Central memory CD8-positive, alpha-beta T cell (primary cell): ENCODE data around the gene ELOVL2.

Experiments used
- ATAC-seq: fragments of 150-1000 bp; cut with Tn5 transposase; replicated peaks from 2 replicates; pipeline ENCODE4 v1.10.0; 2022; ENCODE audit warnings: mild to moderate bottlenecking, moderate FRiP score, moderate number of reproducible peaks; ENCODE audit not compliant: poor library complexity, severe bottlenecking; ENCODE audit errors: extremely low read depth
- DNase-seq, 2 donors: peaks; one replicate each; pipeline ENCODE4 v3.0.0; 2021; ENCODE audit warnings: low spot score in 2 of 2
- H3K27ac Mint-ChIP-seq: one replicate; pipeline ENCODE4 v1.8.0; 2022; ENCODE audit warnings: low read depth, mild to moderate bottlenecking, moderate library complexity, mixed read lengths
- H3K27me3 Mint-ChIP-seq: one replicate; pipeline ENCODE4 v1.8.0; 2022; ENCODE audit warnings: mixed read lengths
- H3K36me3 Mint-ChIP-seq: one replicate; pipeline ENCODE4 v1.8.0; 2022; ENCODE audit warnings: mild to moderate bottlenecking, moderate library complexity, mixed read lengths; ENCODE audit not compliant: insufficient read depth
- H3K4me1 Mint-ChIP-seq: one replicate; pipeline ENCODE4 v1.8.0; 2022; ENCODE audit warnings: mixed read lengths
- H3K4me3 Mint-ChIP-seq: one replicate; pipeline ENCODE4 v1.8.0; 2022; ENCODE audit warnings: mild to moderate bottlenecking, moderate library complexity, mixed read lengths
- H3K9me3 Mint-ChIP-seq: one replicate; pipeline ENCODE4 v1.8.0; 2022; ENCODE audit warnings: mixed read lengths

The ELOVL2 gene

GRCh38 chr6:11050731-11051130 lies 6.6 kb upstream of the ELOVL2 start:
- Mint-ChIP-seq H3K27me3 (peaks cover 77% of the 10 kb centered on the region), H3K9me3 (no peaks in the 10 kb centered on the region), H3K4me1 (no peaks in the 10 kb centered on the region), H3K27ac (no peak overlapping the region), H3K36me3 (no peaks in the 10 kb centered on the region), H3K4me3 (no peak overlapping the region)
- no peak for ATAC-seq
- no peak for DNase-seq

- H3K27me3 Mint-ChIP-seq = peaks cover 89% of the 10 kb centered on the region
- no peak overlapping the region for H3K27ac Mint-ChIP-seq
- peaks cover 2% of the 10 kb centered on the region for H3K36me3 Mint-ChIP-seq
Measured at GRCh38 chr6:11044712-11045167, 635 bp upstream of the ELOVL2 start.

GRCh38 chr6:11043378-11043960 lies 636 bp downstream of the ELOVL2 start:
- Mint-ChIP-seq H3K4me3 (peak overlapping the region; percentile 39), H3K27ac (no peak overlapping the region), H3K36me3 (peaks cover 2% of the 10 kb centered on the region), H3K4me1 (peaks cover 10% of the 10 kb centered on the region), H3K27me3 (peaks cover 89% of the 10 kb centered on the region), H3K9me3 (no peaks in the 10 kb centered on the region)
- ATAC-seq = no peak
- no peak for DNase-seq

More at GRCh38 chr6:11044712-11045167, 635 bp upstream of the ELOVL2 start:
- ATAC-seq (no peak), DNase-seq (no peak)
- peak overlapping the region; percentile 69 for H3K4me3 Mint-ChIP-seq
- H3K9me3 Mint-ChIP-seq = no peaks in the 10 kb centered on the region
- peaks cover 10% of the 10 kb centered on the region for H3K4me1 Mint-ChIP-seq

GRCh38 chr6:11042750-11043377 lies 1.2 kb downstream of the ELOVL2 start:
- peaks cover 10% of the 10 kb centered on the region for H3K4me1 Mint-ChIP-seq
- H3K27me3 Mint-ChIP-seq = peaks cover 83% of the 10 kb centered on the region
- H3K4me3 Mint-ChIP-seq = peak overlapping the region; percentile 39
- no peaks in the 10 kb centered on the region for H3K9me3 Mint-ChIP-seq
- ATAC-seq (no peak), DNase-seq (no peak)
- peaks cover 2% of the 10 kb centered on the region for H3K36me3 Mint-ChIP-seq
- no peak overlapping the region for H3K27ac Mint-ChIP-seq

GRCh38 chr6:11042025-11042749 lies 1.9 kb downstream of the ELOVL2 start:
- no peak overlapping the region for H3K27ac Mint-ChIP-seq
- peaks cover 2% of the 10 kb centered on the region for H3K36me3 Mint-ChIP-seq
- no peak overlapping the region for H3K4me3 Mint-ChIP-seq
- H3K27me3 Mint-ChIP-seq = peaks cover 81% of the 10 kb centered on the region
- ATAC-seq (no peak), DNase-seq (no peak)
- peaks cover 10% of the 10 kb centered on the region for H3K4me1 Mint-ChIP-seq
- no peaks in the 10 kb centered on the region for H3K9me3 Mint-ChIP-seq

- DNase-seq = no peak
- Mint-ChIP-seq H3K4me1 (peaks cover 10% of the 10 kb centered on the region), H3K27ac (no peak overlapping the region), H3K4me3 (no peak overlapping the region), H3K9me3 (no peaks in the 10 kb centered on the region), H3K27me3 (peaks cover 82% of the 10 kb centered on the region), H3K36me3 (peaks cover 2% of the 10 kb centered on the region)
- no peak for ATAC-seq
Measured at GRCh38 chr6:11040134-11040533, 4.0 kb downstream of the ELOVL2 start.

- H3K4me3 Mint-ChIP-seq = no peak overlapping the region
- no peak for DNase-seq
- no peak overlapping the region for H3K27ac Mint-ChIP-seq
- H3K36me3 Mint-ChIP-seq = peaks cover 2% of the 10 kb centered on the region
- H3K4me1 Mint-ChIP-seq = peaks cover 10% of the 10 kb centered on the region
- H3K27me3 Mint-ChIP-seq = peaks cover 85% of the 10 kb centered on the region
- ATAC-seq = no peak
- no peaks in the 10 kb centered on the region for H3K9me3 Mint-ChIP-seq
Measured at GRCh38 chr6:11039040-11039439, 5.1 kb downstream of the ELOVL2 start.

- ATAC-seq (no peak), DNase-seq (no peak)
- Mint-ChIP-seq H3K9me3 (no peaks in the 10 kb centered on the region), H3K27ac (no peak overlapping the region), H3K4me1 (no peaks in the 10 kb centered on the region), H3K4me3 (no peak overlapping the region), H3K27me3 (peaks cover 86% of the 10 kb centered on the region), H3K36me3 (no peaks in the 10 kb centered on the region)
Measured at GRCh38 chr6:11036977-11037430, 7.1 kb downstream of the ELOVL2 start.

GRCh38 chr6:11036351-11036740 lies 7.8 kb downstream of the ELOVL2 start:
- H3K36me3 Mint-ChIP-seq = no peaks in the 10 kb centered on the region
- no peak overlapping the region for H3K27ac Mint-ChIP-seq
- no peaks in the 10 kb centered on the region for H3K4me1 Mint-ChIP-seq
- DNase-seq = no peak
- peaks cover 86% of the 10 kb centered on the region for H3K27me3 Mint-ChIP-seq
- H3K9me3 Mint-ChIP-seq = no peaks in the 10 kb centered on the region
- no peak overlapping the region for H3K4me3 Mint-ChIP-seq
- no peak for ATAC-seq

GRCh38 chr6:11035616-11036350 lies 8.3 kb downstream of the ELOVL2 start:
- H3K27ac Mint-ChIP-seq = no peak overlapping the region
- DNase-seq = no peak
- peaks cover 86% of the 10 kb centered on the region for H3K27me3 Mint-ChIP-seq
- no peaks in the 10 kb centered on the region for H3K4me1 Mint-ChIP-seq
- H3K36me3 Mint-ChIP-seq = no peaks in the 10 kb centered on the region
- no peak overlapping the region for H3K4me3 Mint-ChIP-seq
- no peaks in the 10 kb centered on the region for H3K9me3 Mint-ChIP-seq
- no peak for ATAC-seq

- Mint-ChIP-seq H3K27me3 (peaks cover 86% of the 10 kb centered on the region), H3K9me3 (no peaks in the 10 kb centered on the region), H3K36me3 (no peaks in the 10 kb centered on the region), H3K4me1 (no peaks in the 10 kb centered on the region), H3K27ac (no peak overlapping the region), H3K4me3 (no peak overlapping the region)
- ATAC-seq (no peak), DNase-seq (no peak)
Measured at GRCh38 chr6:11033825-11034224, 10.3 kb downstream of the ELOVL2 start.

GRCh38 chr6:11030904-11031303 lies 13.2 kb downstream of the ELOVL2 start:
- peaks cover 96% of the 10 kb centered on the region for H3K27me3 Mint-ChIP-seq
- H3K9me3 Mint-ChIP-seq = no peaks in the 10 kb centered on the region
- no peaks in the 10 kb centered on the region for H3K36me3 Mint-ChIP-seq
- H3K4me1 Mint-ChIP-seq = no peaks in the 10 kb centered on the region
- no peak for DNase-seq
- no peak overlapping the region for H3K27ac Mint-ChIP-seq
- ATAC-seq = no peak
- no peak overlapping the region for H3K4me3 Mint-ChIP-seq
